Keratinocyte (primary cell): ENCODE measurements around the gene LPAR1. TPM values are rescaled to one million over a fixed set of nuclear protein-coding genes. Genes with fewer than 3 reads are reported as not detected.

ENCODE experiments used
- DNase-seq: peaks from one replicate; pipeline ENCODE4 v3.0.0-alpha.2; 2011; ENCODE audit warnings: low read depth, missing footprints, low spot score
- FAIRE-seq: peaks from 2 replicates; lab custom pipeline; 2011; peaks lifted over from hg19 to GRCh38; lab: Jason Lieb, UNC
- H2AFZ ChIP-seq: 2 replicates; pipeline ENCODE4 v1.6.0; 2012; ENCODE audit warnings: low read length, control low read depth, inconsistent platforms; ENCODE audit not compliant: control insufficient read depth
- H3K27ac ChIP-seq: 2 replicates; pipeline ENCODE4 v1.5.1; 2011; ENCODE audit warnings: low read length; ENCODE audit not compliant: control insufficient read depth, insufficient read depth
- H3K27me3 ChIP-seq: 3 replicates; pipeline ENCODE4 v1.6.0; 2011; ENCODE audit warnings: low read length; ENCODE audit not compliant: control insufficient read depth, insufficient read depth; ENCODE audit errors: extremely low read depth
- H3K36me3 ChIP-seq, 2 experiments: 2 replicates in 1 of 2; 3 replicates in 1 of 2; pipeline ENCODE4 v1.5.1; 2011; ENCODE audit warnings: low read length in 2 of 2, mild to moderate bottlenecking in 1 of 2; ENCODE audit not compliant: control insufficient read depth in 2 of 2, insufficient read depth in 2 of 2; ENCODE audit errors: extremely low read depth in 1 of 2
- H3K4me1 ChIP-seq: 3 replicates; pipeline ENCODE4 v1.5.1; 2011; ENCODE audit warnings: low read length; ENCODE audit not compliant: control insufficient read depth, insufficient read depth; ENCODE audit errors: extremely low read depth
- H3K4me2 ChIP-seq: 3 replicates; pipeline ENCODE4 v1.6.0; 2011; ENCODE audit warnings: low read depth, low read length; ENCODE audit not compliant: control insufficient read depth, insufficient read depth; ENCODE audit errors: extremely low read depth
- H3K4me3 ChIP-seq, 3 experiments: fragments of 200-600 bp in 1 of 3; sonication (generic) in 1 of 3; 2 replicates in 2 of 3; 3 replicates in 1 of 3; pipeline ENCODE4 v1.5.1; 2011 to 2016; ENCODE audit warnings: low read length in 3 of 3, mild to moderate bottlenecking in 3 of 3, control low read depth in 2 of 3, inconsistent platforms in 1 of 3, low read depth in 1 of 3, mixed read lengths in 1 of 3, mixed run types in 1 of 3, moderate library complexity in 1 of 3; ENCODE audit not compliant: control insufficient read depth in 2 of 3, insufficient read depth in 2 of 3; ENCODE audit errors: extremely low read depth in 1 of 3
- H3K79me2 ChIP-seq: 2 replicates; pipeline ENCODE4 v1.6.0; 2012; ENCODE audit warnings: low read length; ENCODE audit not compliant: control insufficient read depth, insufficient read depth
- H3K9ac ChIP-seq: 3 replicates; pipeline ENCODE4 v1.6.0; 2011; ENCODE audit warnings: low read length; ENCODE audit not compliant: control insufficient read depth, insufficient read depth; ENCODE audit errors: extremely low read depth
- H3K9me1 ChIP-seq: 3 replicates; pipeline ENCODE4 v1.6.0; 2011; ENCODE audit warnings: low read length; ENCODE audit not compliant: control insufficient read depth, insufficient read depth; ENCODE audit errors: extremely low read depth
- H3K9me3 ChIP-seq: 2 replicates; pipeline ENCODE4 v1.5.1; 2012; ENCODE audit warnings: low read depth, low read length; ENCODE audit not compliant: control insufficient read depth
- H4K20me1 ChIP-seq: 3 replicates; pipeline ENCODE4 v1.6.0; 2011; ENCODE audit warnings: low read length; ENCODE audit not compliant: control insufficient read depth, insufficient read depth; ENCODE audit errors: extremely low read depth
- CTCF ChIP-seq, 3 experiments: IDR thresholded peaks in 1 of 3; conservative IDR thresholded peaks in 1 of 3; optimal IDR thresholded peaks in 1 of 3; 2 replicates in 2 of 3; 3 replicates in 1 of 3; pipeline versions ENCODE3 to v1.5.1; 2011; ENCODE audit warnings: low read length in 3 of 3, mild to moderate bottlenecking in 3 of 3, moderate library complexity in 2 of 3, control low read depth in 1 of 3, inconsistent platforms in 1 of 3; ENCODE audit not compliant: insufficient read depth in 2 of 3; ENCODE audit errors: extremely low read depth in 1 of 3
- EZH2 ChIP-seq: IDR thresholded peaks from one replicate; pipeline ENCODE4 v1.6.1; 2012; ENCODE audit warnings: inconsistent platforms, mild to moderate bottlenecking, low read length, moderate library complexity
- dilution Hi-C: fragments of 300-500 bp; cut with MboI; formaldehyde crosslinking; loops from one replicate; pipeline ENCODE4 v1.7.0; 2020; ENCODE audit warnings: low sequenced_read_pairs; ENCODE audit not compliant: extremely low pct_ligation_motif_present
- polyA plus RNA-seq, 5 experiments: library from polyadenylated mRNA; depleted of rRNA in 3 of 5; stranded (reverse) in 3 of 5; stranded (forward) in 1 of 5; unstranded in 1 of 5; fragments of >200 nt; gene quantifications; 1 replicate in 1 of 5; 2 replicates in 3 of 5; 3 replicates in 1 of 5; pipeline versions ENCODE4 v1.2.1 to v1.2.3, GENCODE V29; 2011 to 2012; ENCODE audit warnings: missing spikeins in 2 of 5, low read depth in 1 of 5, low replicate concordance in 1 of 5

Gene LPAR1
- polyA plus RNA-seq, 1 donor (not counting 4 experiments of a cell fraction or from before 2014, with no cell fraction given): 43.2 TPM

- no peaks in the 10 kb centered on the region for H3K27me3 ChIP-seq
- no peaks in the 10 kb centered on the region for H3K9me1 ChIP-seq
- H3K79me2 ChIP-seq: peaks cover 32% of the 10 kb centered on the region
- H3K27ac ChIP-seq: no peak overlapping the region
- no peak overlapping the region for H3K4me3 ChIP-seq
- H3K4me2 ChIP-seq: no peak overlapping the region
- DNase-seq: no peak
- H3K36me3 ChIP-seq: no peaks in the 10 kb centered on the region
- H3K4me1 ChIP-seq: peaks cover 3% of the 10 kb centered on the region
- H3K9ac ChIP-seq: no peak overlapping the region
- H4K20me1 ChIP-seq: no peaks in the 10 kb centered on the region
- TF ChIP-seq CTCF (optimal IDR thresholded peaks at IDR 0.05 in 1 of 3, IDR thresholded peaks at IDR 0.05 in 1 of 3, conservative IDR thresholded peaks at IDR 0.05 in 1 of 3; ENCODE audit: extremely low read depth in 1 of 3, insufficient read depth in 2 of 3, low read length in 3 of 3): no peak
- TF ChIP-seq EZH2: no peak
- no peak for FAIRE-seq
- dilution Hi-C loops: no loop called here
- H3K9me3 ChIP-seq: no peaks in the 10 kb centered on the region
- no peak overlapping the region for H2AFZ ChIP-seq
Observed at GRCh38 chr9:110994771-110995241, 43.5 kb downstream of the LPAR1 start.

- no peak overlapping the region for H2AFZ ChIP-seq
- peaks cover 35% of the 10 kb centered on the region for H3K79me2 ChIP-seq
- no peak overlapping the region for H3K27ac ChIP-seq
- FAIRE-seq (no peak), DNase-seq (no peak)
- no peak overlapping the region for H3K4me2 ChIP-seq
- dilution Hi-C loops: no loop called here
- H3K27me3 ChIP-seq: no peaks in the 10 kb centered on the region
- no peak for TF ChIP-seq EZH2
- no peak for TF ChIP-seq CTCF (optimal IDR thresholded peaks at IDR 0.05 in 1 of 3, IDR thresholded peaks at IDR 0.05 in 1 of 3, conservative IDR thresholded peaks at IDR 0.05 in 1 of 3; ENCODE audit: extremely low read depth in 1 of 3, insufficient read depth in 2 of 3, low read length in 3 of 3)
- H3K9me3 ChIP-seq: no peaks in the 10 kb centered on the region
- no peaks in the 10 kb centered on the region for H4K20me1 ChIP-seq
- no peaks in the 10 kb centered on the region for H3K4me1 ChIP-seq
- no peak overlapping the region for H3K9ac ChIP-seq
- no peak overlapping the region for H3K4me3 ChIP-seq
- H3K36me3 ChIP-seq: no peaks in the 10 kb centered on the region
- H3K9me1 ChIP-seq: no peaks in the 10 kb centered on the region
Observed at GRCh38 chr9:110990481-110990880, 47.8 kb downstream of the LPAR1 start.
